Mammary epithelial cell (primary cell): Measurements from ENCODE around the gene CCNE1.

ENCODE experiments used
- CTCF ChIP-seq, 2 donors: IDR thresholded peaks in 1 of 2; conservative IDR thresholded peaks in 1 of 2; 2 replicates each; pipeline ENCODE4 v1.5.1; 2011 to 2012; ENCODE audit warnings: inconsistent platforms in 2 of 2, low read length in 2 of 2, mild to moderate bottlenecking in 2 of 2, control low read depth in 1 of 2, low read depth in 1 of 2; ENCODE audit not compliant: insufficient read depth in 1 of 2; ENCODE audit errors: extremely low read depth in 1 of 2
- EZH2 ChIP-seq: IDR thresholded peaks from 2 replicates; pipeline ENCODE4 v1.6.1; 2012; ENCODE audit warnings: low read length, inconsistent platforms, borderline replicate concordance

DNA sequence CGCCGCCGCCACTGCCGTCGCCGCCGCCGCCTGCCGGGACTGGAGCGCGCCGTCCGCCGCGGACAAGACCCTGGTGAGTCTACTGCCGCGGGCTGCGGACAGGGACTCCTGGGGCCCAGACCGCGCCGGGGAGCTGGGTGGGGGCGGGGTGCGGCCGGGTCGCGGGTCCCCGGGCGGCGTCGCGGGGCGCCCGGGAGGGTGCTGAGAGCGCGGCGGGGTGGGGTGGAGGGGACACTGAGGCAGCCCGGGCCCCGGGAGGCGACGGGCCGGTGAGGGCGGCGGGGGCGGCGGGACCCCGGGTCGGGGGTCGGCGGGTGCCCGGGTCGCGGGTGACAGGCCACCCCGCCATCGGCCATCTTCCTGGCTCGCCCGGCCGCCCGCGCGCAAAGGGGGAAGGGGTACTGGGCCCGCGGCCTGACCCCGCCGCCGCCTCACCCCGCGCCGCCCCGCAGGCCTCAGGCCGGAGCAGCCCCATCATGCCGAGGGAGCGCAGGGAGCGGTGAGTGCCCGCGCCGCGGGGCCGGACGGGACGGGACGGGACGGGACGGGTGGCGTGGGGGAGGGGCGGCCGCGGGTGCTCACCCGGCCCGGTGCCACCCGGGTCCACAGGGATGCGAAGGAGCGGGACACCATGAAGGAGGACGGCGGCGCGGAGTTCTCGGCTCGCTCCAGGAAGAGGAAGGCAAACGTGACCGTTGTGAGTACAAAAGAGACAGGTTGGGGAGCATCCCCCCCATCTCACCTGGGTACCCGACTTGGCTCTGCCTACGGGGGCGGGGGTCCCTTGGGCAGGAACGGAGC lies 489 bp downstream of the CCNE1 start:
- TF ChIP-seq CTCF (conservative IDR thresholded peaks at IDR 0.05 in 1 of 2, IDR thresholded peaks at IDR 0.05 in 1 of 2; ENCODE audit: extremely low read depth in 1 of 2, insufficient read depth in 1 of 2, low read depth in 1 of 2, low read length in 2 of 2) = no peak
- TF ChIP-seq EZH2 = no peak
